ENCODE measurements around the gene GRK3. TPM values are rescaled to one million over a fixed set of nuclear protein-coding genes. Genes with fewer than 3 reads are reported as not detected.

GRK3 gene
- total and polyA plus RNA-seq, 2 donors (not counting 3 experiments of a cell fraction or from before 2014, with no cell fraction given): 0.68 to 4.4 TPM

DNA sequence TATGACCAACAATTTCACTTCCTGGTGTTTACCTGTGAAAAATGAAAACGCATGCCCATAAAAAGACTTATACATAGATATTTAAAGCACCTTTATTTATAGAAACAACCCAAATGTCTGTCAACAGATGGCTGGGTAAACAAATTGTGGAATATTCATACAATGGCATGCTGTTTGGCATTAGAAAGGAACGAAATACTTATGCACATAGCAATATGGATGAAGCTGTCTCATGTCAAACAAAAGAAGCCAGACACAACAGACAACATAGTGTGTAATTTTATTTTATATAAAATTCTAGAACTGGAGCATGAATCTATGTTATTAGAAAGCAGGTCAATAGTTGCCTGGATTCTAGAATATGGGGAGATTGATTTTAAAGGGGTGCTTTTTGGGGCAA lies 38.0 kb downstream of the GRK3 start:
- POLR2A ChIA-PET: no interaction called here
- Histone ChIP-seq H3K9me3 (replicated peaks; ENCODE audit: control insufficient read depth, insufficient read depth, low read length) (no peaks in the 10 kb centered on the region), H3K9ac (replicated peaks; ENCODE audit: extremely low read depth, insufficient read depth, low read length) (no peak overlapping the region), H3K9me1 (replicated peaks; ENCODE audit: control insufficient read depth, extremely low read depth, insufficient read depth, low read length) (no peaks in the 10 kb centered on the region), H3K27me3 (ENCODE audit: control insufficient read depth in 2 of 2, insufficient read depth in 2 of 2, low read length in 2 of 2) (no peaks in the 10 kb centered on the region), H3K4me1 (ENCODE audit: control insufficient read depth, extremely low read depth, insufficient read depth, low read length) (no peaks in the 10 kb centered on the region), H3K4me2 (ENCODE audit: insufficient read depth, low read length) (no peak overlapping the region), H3K27ac (ENCODE audit: insufficient read depth, low read depth, low read length) (no peak overlapping the region), H3K79me2 (ENCODE audit: control insufficient read depth, insufficient read depth, low read length) (no peaks in the 10 kb centered on the region), H2AFZ (ENCODE audit: low read depth, low read length) (no peak overlapping the region), H3K4me3 (replicated peaks in 1 of 3; ENCODE audit: insufficient read depth in 1 of 3, low read depth in 1 of 3, low read length in 3 of 3) (no peak overlapping the region), H4K20me1 (replicated peaks; ENCODE audit: control insufficient read depth, extremely low read depth, insufficient read depth, low read length) (no peaks in the 10 kb centered on the region), H3K36me3 (ENCODE audit: control insufficient read depth in 2 of 2, extremely low read depth in 1 of 2, insufficient read depth in 2 of 2, low read length in 2 of 2) (no peaks in the 10 kb centered on the region)
- CTCF ChIA-PET: no interaction called here
- no TSS peak for BruUV-seq (replicated peaks)
- FAIRE-seq: no peak
- dilution Hi-C loops (cut with MboI; ENCODE audit: extremely low pct_ligation_motif_present, low sequenced_read_pairs) (no loop called here), intact Hi-C loops (cut with micrococcal nuclease) (no loop called here)
- TF ChIP-seq POLR2A (IDR thresholded peaks at IDR 0.05; ENCODE audit: low read depth, low read length): no peak
- TF ChIP-seq, protein P1, sequence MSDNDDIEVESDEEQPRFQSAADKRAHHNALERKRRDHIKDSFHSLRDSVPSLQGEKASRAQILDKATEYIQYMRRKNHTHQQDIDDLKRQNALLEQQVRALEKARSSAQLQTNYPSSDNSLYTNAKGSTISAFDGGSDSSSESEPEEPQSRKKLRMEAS (IDR thresholded peaks at IDR 0.05; ENCODE audit: insufficient read depth, insufficient read length): no peak
- no peak for TF ChIP-seq EZH2 (IDR thresholded peaks at IDR 0.05; ENCODE audit: borderline replicate concordance, low read depth, low read length, severe bottlenecking)
- TF ChIP-seq FOS (IDR thresholded peaks at IDR 0.05; ENCODE audit: borderline replicate concordance, insufficient read depth, low read length): no peak
- no peak for TF ChIP-seq JUN (IDR thresholded peaks at IDR 0.05; ENCODE audit: borderline replicate concordance, insufficient read depth, insufficient read length, low read depth)
- no peak for TF ChIP-seq POLR2AphosphoS5 (IDR thresholded peaks at IDR 0.05; ENCODE audit: insufficient read depth, low read depth, low read length)
- no peak for TF ChIP-seq GATA2 (IDR thresholded peaks at IDR 0.05; ENCODE audit: insufficient read depth, insufficient read length, low read depth, low read length)
- no peak for TF ChIP-seq MYC (IDR thresholded peaks at IDR 0.05; ENCODE audit: low read depth, low read length)
- TF ChIP-seq, protein P2, sequence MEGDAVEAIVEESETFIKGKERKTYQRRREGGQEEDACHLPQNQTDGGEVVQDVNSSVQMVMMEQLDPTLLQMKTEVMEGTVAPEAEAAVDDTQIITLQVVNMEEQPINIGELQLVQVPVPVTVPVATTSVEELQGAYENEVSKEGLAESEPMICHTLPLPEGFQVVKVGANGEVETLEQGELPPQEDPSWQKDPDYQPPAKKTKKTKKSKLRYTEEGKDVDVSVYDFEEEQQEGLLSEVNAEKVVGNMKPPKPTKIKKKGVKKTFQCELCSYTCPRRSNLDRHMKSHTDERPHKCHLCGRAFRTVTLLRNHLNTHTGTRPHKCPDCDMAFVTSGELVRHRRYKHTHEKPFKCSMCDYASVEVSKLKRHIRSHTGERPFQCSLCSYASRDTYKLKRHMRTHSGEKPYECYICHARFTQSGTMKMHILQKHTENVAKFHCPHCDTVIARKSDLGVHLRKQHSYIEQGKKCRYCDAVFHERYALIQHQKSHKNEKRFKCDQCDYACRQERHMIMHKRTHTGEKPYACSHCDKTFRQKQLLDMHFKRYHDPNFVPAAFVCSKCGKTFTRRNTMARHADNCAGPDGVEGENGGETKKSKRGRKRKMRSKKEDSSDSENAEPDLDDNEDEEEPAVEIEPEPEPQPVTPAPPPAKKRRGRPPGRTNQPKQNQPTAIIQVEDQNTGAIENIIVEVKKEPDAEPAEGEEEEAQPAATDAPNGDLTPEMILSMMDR (IDR thresholded peaks at IDR 0.05; ENCODE audit: extremely low read depth in 1 of 2, insufficient read depth in 1 of 2, low read depth in 1 of 2, low read length in 2 of 2): no peak
- no peak for DNase-seq (ENCODE audit: low read depth, low spot score)
